Astrocyte (in vitro differentiated cells and primary cell): ENCODE measurements around the gene C1orf232. TPM values are rescaled to one million over a fixed set of nuclear protein-coding genes. Genes with fewer than 3 reads are reported as not detected.

Experiments used
- DNase-seq: peaks from one replicate; pipeline ENCODE4 v3.0.0-alpha.2; 2010; ENCODE audit warnings: low read depth
- FAIRE-seq: peaks from 2 replicates; lab custom pipeline; 2011; peaks lifted over from hg19 to GRCh38; lab: Jason Lieb, UNC
- H2AFZ ChIP-seq: 2 replicates; pipeline ENCODE4 v1.6.0; 2012; ENCODE audit warnings: low read depth, low read length, inconsistent platforms
- H3K27ac ChIP-seq: 2 replicates; pipeline ENCODE4 v1.5.1; 2011; ENCODE audit warnings: low read depth, low read length, inconsistent platforms
- H3K27me3 ChIP-seq: 2 replicates; pipeline ENCODE4 v1.6.0; 2011; ENCODE audit warnings: low read length, inconsistent platforms; ENCODE audit not compliant: insufficient read depth
- H3K36me3 ChIP-seq: 2 replicates; pipeline ENCODE4 v1.5.1; 2011; ENCODE audit warnings: low read length, inconsistent platforms; ENCODE audit not compliant: insufficient read depth
- H3K4me1 ChIP-seq: 2 replicates; pipeline ENCODE4 v1.5.1; 2011; ENCODE audit warnings: low read length, inconsistent platforms; ENCODE audit not compliant: insufficient read depth
- H3K4me2 ChIP-seq: 2 replicates; pipeline ENCODE4 v1.6.0; 2012; ENCODE audit warnings: low read length, inconsistent platforms
- H3K4me3 ChIP-seq: 2 replicates; pipeline ENCODE4 v1.5.1; 2011; ENCODE audit warnings: low read depth, mild to moderate bottlenecking, low read length, inconsistent platforms; ENCODE audit not compliant: insufficient read depth
- H3K79me2 ChIP-seq: 2 replicates; pipeline ENCODE4 v1.6.0; 2012; ENCODE audit warnings: mild to moderate bottlenecking, low read length, inconsistent platforms; ENCODE audit not compliant: insufficient read depth
- H3K9ac ChIP-seq: 2 replicates; pipeline ENCODE4 v1.6.0; 2012; ENCODE audit warnings: mild to moderate bottlenecking, low read length, inconsistent platforms
- H3K9me3 ChIP-seq: 2 replicates; pipeline ENCODE4 v1.5.1; 2012; ENCODE audit warnings: low read depth, mild to moderate bottlenecking, low read length, inconsistent platforms; ENCODE audit not compliant: insufficient read depth
- H4K20me1 ChIP-seq: 2 replicates; pipeline ENCODE4 v1.6.0; 2012; ENCODE audit warnings: low read length, inconsistent platforms; ENCODE audit not compliant: insufficient read depth
- H3K27ac Mint-ChIP-seq: one replicate; pipeline ENCODE4 v1.8.0; 2021; ENCODE audit warnings: mild to moderate bottlenecking, mixed read lengths; ENCODE audit not compliant: unreplicated experiment
- H3K27me3 Mint-ChIP-seq: one replicate; pipeline ENCODE4 v1.8.0; 2021; ENCODE audit warnings: low read depth, mixed read lengths; ENCODE audit not compliant: unreplicated experiment
- H3K36me3 Mint-ChIP-seq: one replicate; pipeline ENCODE4 v1.8.0; 2021; ENCODE audit warnings: low read depth, mixed read lengths; ENCODE audit not compliant: unreplicated experiment
- H3K4me1 Mint-ChIP-seq: one replicate; pipeline ENCODE4 v1.8.0; 2021; ENCODE audit warnings: low read depth, mixed read lengths; ENCODE audit not compliant: unreplicated experiment
- H3K4me3 Mint-ChIP-seq: one replicate; pipeline ENCODE4 v1.8.0; 2021; ENCODE audit warnings: mild to moderate bottlenecking, moderate library complexity, mixed read lengths; ENCODE audit not compliant: unreplicated experiment
- H3K9me3 Mint-ChIP-seq: one replicate; pipeline ENCODE4 v1.8.0; 2021; ENCODE audit warnings: mild to moderate bottlenecking, mixed read lengths; ENCODE audit not compliant: unreplicated experiment
- CTCF ChIP-seq: IDR thresholded peaks from 2 replicates; pipeline ENCODE4 v1.5.1; 2011; ENCODE audit warnings: low read depth, mild to moderate bottlenecking, inconsistent platforms, low read length, moderate library complexity; ENCODE audit not compliant: insufficient read depth
- EZH2 ChIP-seq: IDR thresholded peaks from 2 replicates; pipeline ENCODE4 v1.6.1; 2012; ENCODE audit warnings: mild to moderate bottlenecking, low read length, inconsistent platforms; ENCODE audit not compliant: insufficient read depth
- total RNA-seq: library from RNA; stranded (reverse); gene quantifications from 2 replicates; pipeline ENCODE4 v1.2.1, GENCODE V29; 2021

C1orf232 gene
- total RNA-seq, 1 donor from 2014 or later, result not detected

- FAIRE-seq (no peak), DNase-seq (peak; percentile 37)
- Histone ChIP-seq H3K9ac (no peak overlapping the region), H3K4me2 (peak overlapping the region; percentile 78), H2AFZ (no peak overlapping the region), H3K27ac (peak overlapping the region; percentile 54), H3K36me3 (peaks cover 4% of the 10 kb centered on the region), H3K4me1 (peaks cover 9% of the 10 kb centered on the region), H3K4me3 (no peak overlapping the region), H4K20me1 (no peaks in the 10 kb centered on the region), H3K79me2 (no peaks in the 10 kb centered on the region), H3K9me3 (no peaks in the 10 kb centered on the region), H3K27me3 (no peaks in the 10 kb centered on the region)
- Mint-ChIP-seq H3K4me1 (peaks cover 15% of the 10 kb centered on the region), H3K9me3 (no peaks in the 10 kb centered on the region), H3K36me3 (peaks cover 3% of the 10 kb centered on the region), H3K27ac (no peak overlapping the region), H3K4me3 (no peak overlapping the region), H3K27me3 (no peaks in the 10 kb centered on the region)
- TF ChIP-seq CTCF (no peak), EZH2 (no peak)
Measured at GRCh38 chr1:26122988-26123973, 45.5 kb downstream of the C1orf232 start.

- no peak overlapping the region for H3K4me3 ChIP-seq
- no peak overlapping the region for H3K27ac ChIP-seq
- TF ChIP-seq EZH2, result no peak
- TF ChIP-seq CTCF, result no peak
- H3K36me3 Mint-ChIP-seq, result peaks cover 3% of the 10 kb centered on the region
- no peak overlapping the region for H2AFZ ChIP-seq
- H3K4me2 ChIP-seq, result no peak overlapping the region
- H3K27me3 Mint-ChIP-seq, result no peaks in the 10 kb centered on the region
- H3K4me1 Mint-ChIP-seq, result peaks cover 9% of the 10 kb centered on the region
- no peaks in the 10 kb centered on the region for H4K20me1 ChIP-seq
- no peak overlapping the region for H3K9ac ChIP-seq
- H3K36me3 ChIP-seq, result peaks cover 4% of the 10 kb centered on the region
- H3K27ac Mint-ChIP-seq, result peak overlapping the region; percentile 41
- no peak overlapping the region for H3K4me3 Mint-ChIP-seq
- H3K9me3 ChIP-seq, result no peaks in the 10 kb centered on the region
- no peak for FAIRE-seq
- no peak for DNase-seq
- peaks cover 9% of the 10 kb centered on the region for H3K4me1 ChIP-seq
- no peaks in the 10 kb centered on the region for H3K27me3 ChIP-seq
- no peaks in the 10 kb centered on the region for H3K9me3 Mint-ChIP-seq
- no peaks in the 10 kb centered on the region for H3K79me2 ChIP-seq
Measured at GRCh38 chr1:26121854-26122773, 46.6 kb downstream of the C1orf232 start.
